Colonic mucosa (tissue), 4 donors: ENCODE data around the gene KCNMB4. TPM values are rescaled to one million over a fixed set of nuclear protein-coding genes. Genes with fewer than 3 reads are reported as not detected.

Source experiments
- DNase-seq: peaks from one replicate; pipeline ENCODE4 v3.0.0-alpha.2; 2020
- H3K27ac ChIP-seq: fragments of 200-600 bp; one replicate; pipeline ENCODE4 v1.8.0; 2021
- H3K27me3 ChIP-seq: fragments of 200-600 bp; one replicate; pipeline ENCODE4 v1.8.0; 2021
- H3K36me3 ChIP-seq: fragments of 200-600 bp; one replicate; pipeline ENCODE4 v1.8.0; 2021
- H3K4me1 ChIP-seq: fragments of 200-600 bp; one replicate; pipeline ENCODE4 v1.8.0; 2021; ENCODE audit warnings: mild to moderate bottlenecking
- H3K4me3 ChIP-seq: fragments of 200-600 bp; one replicate; pipeline ENCODE4 v1.8.0; 2021
- H3K9ac ChIP-seq, 2 donors: one replicate each; pipeline ENCODE4 v1.7.0; 2013; ENCODE audit warnings: control low read depth in 2 of 2, low read depth in 2 of 2, low read length in 2 of 2
- H3K9me3 ChIP-seq: fragments of 200-600 bp; one replicate; pipeline ENCODE4 v1.8.0; 2021
- intact Hi-C: fragments of 100-400 bp; cut with DNase I; formaldehyde crosslinking; loops from one replicate; pipeline ENCODE4 v1.14.1; 2022
- total RNA-seq, 2 donors: library from RNA; stranded (reverse); fragmentation: NEBNext Ultra II Directional in 1 of 2; extraction: Animal tissue kit (Norgen Biotek cat#: 25700) in 1 of 2; gene quantifications; one replicate each; pipeline ENCODE4 v1.2.1, GENCODE V29; 2021
- TF ChIP-seq, protein P1 (sequence below): fragments of 200-600 bp; IDR thresholded peaks from one replicate; pipeline ENCODE4 v1.8.0; 2022; ENCODE audit warnings: antibody characterized with exemption, mild to moderate bottlenecking
- donor health status: healthy.
- donor health status: DM: no; HTN: no; CAD: no.
- donor health status: DM: no; HTN: no; CAD: no.

KCNMB4 gene
- total RNA-seq, 2 donors from 2014 or later, result 0.35 to 1.3 TPM

- Histone ChIP-seq H3K9ac (no peak overlapping the region), H3K4me1 (no peaks in the 10 kb centered on the region), H3K36me3 (no peaks in the 10 kb centered on the region), H3K27ac (no peak overlapping the region), H3K9me3 (no peaks in the 10 kb centered on the region), H3K27me3 (no peaks in the 10 kb centered on the region), H3K4me3 (no peak overlapping the region)
- intact Hi-C loops, result no loop called here
- DNase-seq, result no peak
- TF ChIP-seq, protein P1, sequence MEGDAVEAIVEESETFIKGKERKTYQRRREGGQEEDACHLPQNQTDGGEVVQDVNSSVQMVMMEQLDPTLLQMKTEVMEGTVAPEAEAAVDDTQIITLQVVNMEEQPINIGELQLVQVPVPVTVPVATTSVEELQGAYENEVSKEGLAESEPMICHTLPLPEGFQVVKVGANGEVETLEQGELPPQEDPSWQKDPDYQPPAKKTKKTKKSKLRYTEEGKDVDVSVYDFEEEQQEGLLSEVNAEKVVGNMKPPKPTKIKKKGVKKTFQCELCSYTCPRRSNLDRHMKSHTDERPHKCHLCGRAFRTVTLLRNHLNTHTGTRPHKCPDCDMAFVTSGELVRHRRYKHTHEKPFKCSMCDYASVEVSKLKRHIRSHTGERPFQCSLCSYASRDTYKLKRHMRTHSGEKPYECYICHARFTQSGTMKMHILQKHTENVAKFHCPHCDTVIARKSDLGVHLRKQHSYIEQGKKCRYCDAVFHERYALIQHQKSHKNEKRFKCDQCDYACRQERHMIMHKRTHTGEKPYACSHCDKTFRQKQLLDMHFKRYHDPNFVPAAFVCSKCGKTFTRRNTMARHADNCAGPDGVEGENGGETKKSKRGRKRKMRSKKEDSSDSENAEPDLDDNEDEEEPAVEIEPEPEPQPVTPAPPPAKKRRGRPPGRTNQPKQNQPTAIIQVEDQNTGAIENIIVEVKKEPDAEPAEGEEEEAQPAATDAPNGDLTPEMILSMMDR, result no peak
Measured at GRCh38 chr12:70451528-70451927, 85.4 kb downstream of the KCNMB4 start.

GRCh38 chr12:70456953-70457352 lies 90.9 kb downstream of the KCNMB4 start:
- H3K27ac ChIP-seq, result no peak overlapping the region
- no peaks in the 10 kb centered on the region for H3K9me3 ChIP-seq
- no peak for DNase-seq
- no peaks in the 10 kb centered on the region for H3K27me3 ChIP-seq
- H3K4me3 ChIP-seq, result no peak overlapping the region
- H3K36me3 ChIP-seq, result no peaks in the 10 kb centered on the region
- intact Hi-C loops, result no loop called here
- TF ChIP-seq, protein P1, result no peak
- no peak overlapping the region for H3K9ac ChIP-seq
- no peaks in the 10 kb centered on the region for H3K4me1 ChIP-seq

GRCh38 chr12:70459786-70460185 lies 93.7 kb downstream of the KCNMB4 start:
- H3K4me1 ChIP-seq, result no peaks in the 10 kb centered on the region
- H3K9ac ChIP-seq, result no peak overlapping the region
- H3K27ac ChIP-seq, result no peak overlapping the region
- no peak for DNase-seq
- no peaks in the 10 kb centered on the region for H3K9me3 ChIP-seq
- TF ChIP-seq, protein P1, result no peak
- no peak overlapping the region for H3K4me3 ChIP-seq
- no peaks in the 10 kb centered on the region for H3K36me3 ChIP-seq
- H3K27me3 ChIP-seq, result no peaks in the 10 kb centered on the region
- intact Hi-C loops, result no loop called here

DNA sequence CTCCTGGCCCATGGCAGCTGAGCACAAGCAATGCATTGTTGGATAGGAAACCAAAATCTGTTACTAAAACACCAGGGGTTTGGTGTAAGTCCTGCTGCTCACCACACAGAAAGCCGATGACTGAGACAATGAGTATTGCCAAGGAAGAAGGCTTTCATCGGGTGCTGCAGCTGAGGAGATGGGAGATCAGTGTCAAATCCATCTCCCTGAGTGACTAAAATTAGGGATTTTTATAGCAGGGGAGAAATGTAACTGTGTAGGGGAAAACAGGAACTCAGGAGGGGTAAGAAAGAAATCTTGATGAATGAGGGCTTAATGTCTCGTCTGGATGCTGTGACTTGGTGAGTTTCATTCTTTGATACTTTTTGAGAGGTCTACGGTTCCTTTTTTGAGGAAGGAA lies 97.9 kb downstream of the KCNMB4 start:
- H3K27me3 ChIP-seq, result no peaks in the 10 kb centered on the region
- intact Hi-C loops, result no loop called here
- no peaks in the 10 kb centered on the region for H3K4me1 ChIP-seq

DNA sequence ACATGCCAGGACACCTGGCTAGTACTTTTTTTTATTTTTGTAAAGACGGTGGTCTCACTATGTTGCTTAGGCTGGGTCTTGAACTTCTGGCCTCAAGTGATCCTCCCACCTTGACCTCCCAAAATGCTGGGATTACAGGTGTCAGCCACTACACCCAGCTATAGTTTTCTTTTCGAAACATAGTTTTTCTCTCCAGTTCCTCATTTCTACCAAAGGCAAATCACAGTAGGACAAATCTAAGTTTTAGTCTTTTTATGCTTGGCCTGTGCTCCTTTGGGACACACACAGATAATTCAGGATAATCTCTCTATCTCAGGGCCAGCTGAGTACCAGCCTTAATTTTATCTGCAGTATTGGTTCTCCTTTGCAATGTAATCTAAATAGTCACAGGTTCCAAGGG lies 100.7 kb downstream of the KCNMB4 start:
- no peaks in the 10 kb centered on the region for H3K4me1 ChIP-seq
- no peak overlapping the region for H3K27ac ChIP-seq
- H3K9ac ChIP-seq, result no peak overlapping the region
- no peak for DNase-seq
- intact Hi-C loops, result no loop called here
- no peaks in the 10 kb centered on the region for H3K9me3 ChIP-seq
- H3K27me3 ChIP-seq, result no peaks in the 10 kb centered on the region
- TF ChIP-seq, protein P1, result no peak
- no peak overlapping the region for H3K4me3 ChIP-seq
- no peaks in the 10 kb centered on the region for H3K36me3 ChIP-seq

More for the DNA sequence above, 97.9 kb downstream of the KCNMB4 start:
- Histone ChIP-seq H3K27ac (no peak overlapping the region), H3K9ac (no peak overlapping the region), H3K4me3 (no peak overlapping the region), H3K9me3 (no peaks in the 10 kb centered on the region), H3K36me3 (no peaks in the 10 kb centered on the region)
- DNase-seq, result no peak
- TF ChIP-seq, protein P1, result no peak

DNA sequence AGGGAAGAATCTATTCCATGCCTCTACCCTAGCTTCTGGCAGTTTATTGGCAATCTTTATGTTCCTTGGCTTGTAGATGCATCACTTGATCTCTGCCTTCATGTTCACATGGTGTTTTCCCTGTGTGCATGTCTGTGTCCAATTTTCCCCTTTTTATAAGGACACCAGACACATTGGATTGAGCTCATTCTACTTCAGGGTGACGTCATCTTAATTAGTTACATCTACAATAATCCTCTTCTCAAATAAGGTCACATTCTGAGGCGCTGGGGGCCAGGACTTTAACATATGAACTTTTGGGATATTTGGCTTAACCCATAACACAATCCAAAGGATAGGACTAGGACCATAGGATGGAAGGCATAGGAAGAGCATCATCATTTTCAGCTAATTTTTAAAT lies 101.4 kb downstream of the KCNMB4 start:
- Histone ChIP-seq H3K4me3 (no peak overlapping the region), H3K4me1 (no peaks in the 10 kb centered on the region), H3K9me3 (no peaks in the 10 kb centered on the region), H3K9ac (no peak overlapping the region), H3K27me3 (no peaks in the 10 kb centered on the region), H3K36me3 (no peaks in the 10 kb centered on the region), H3K27ac (no peak overlapping the region)
- TF ChIP-seq, protein P1, result no peak
- no peak for DNase-seq
- intact Hi-C loops, result no loop called here
